H1 (cell line): ENCODE results near the gene DYNLT1. TPM values are rescaled to one million over a fixed set of nuclear protein-coding genes. Genes with fewer than 3 reads are reported as not detected.

Source experiments
- CTCF ChIA-PET: fragments of 300-600 bp; sonication (Branson Sonifier 250); formaldehyde crosslinking; loops from one replicate; lab custom pipeline; 2021; ENCODE audit not compliant: partially characterized antibody; lab: Charles Lee
- POLR2A ChIA-PET: fragments of 300-600 bp; sonication (Branson Sonifier 250); formaldehyde crosslinking; loops from one replicate; lab custom pipeline; 2021; ENCODE audit warnings: inconsistent platforms; ENCODE audit not compliant: partially characterized antibody; lab: Charles Lee
- DNase-seq, 2 experiments: peaks; one replicate each; pipeline versions ENCODE4 v3.0.0 to v3.0.0-alpha.2; 2010 to 2022; ENCODE audit warnings: low spot score in 2 of 2, low read depth in 1 of 2, mixed read lengths in 1 of 2
- FAIRE-seq: peaks from 2 replicates; lab custom pipeline; 2011; peaks lifted over from hg19 to GRCh38; lab: Jason Lieb, UNC
- H2AFZ ChIP-seq: 2 replicates; pipeline ENCODE4 v1.8.1; 2012; ENCODE audit warnings: low read length, inconsistent platforms
- H2AK5ac ChIP-seq: 2 replicates; pipeline ENCODE4 v1.6.1; 2013; ENCODE audit warnings: low read depth, low read length
- H2BK120ac ChIP-seq: replicated peaks from 2 replicates; pipeline ENCODE3; 2013; ENCODE audit warnings: low read depth, low read length, inconsistent platforms
- H2BK12ac ChIP-seq: 2 replicates; pipeline ENCODE4 v1.6.1; 2013; ENCODE audit warnings: low read depth, low read length
- H2BK15ac ChIP-seq: 2 replicates; pipeline ENCODE4 v1.6.1; 2013; ENCODE audit warnings: low read length
- H2BK20ac ChIP-seq: 2 replicates; pipeline ENCODE4 v1.6.1; 2013; ENCODE audit warnings: low read length
- H2BK5ac ChIP-seq: 2 replicates; pipeline ENCODE4 v1.6.1; 2013; ENCODE audit warnings: low read depth, low read length
- H3K14ac ChIP-seq: 2 replicates; pipeline ENCODE4 v1.6.1; 2013; ENCODE audit warnings: inconsistent platforms; ENCODE audit not compliant: insufficient read length
- H3K18ac ChIP-seq: 2 replicates; pipeline ENCODE4 v1.6.1; 2013; ENCODE audit warnings: low read length; ENCODE audit errors: extremely low read depth
- H3K23ac ChIP-seq: 2 replicates; pipeline ENCODE4 v1.6.1; 2013; ENCODE audit warnings: inconsistent platforms; ENCODE audit not compliant: insufficient read length
- H3K23me2 ChIP-seq: 2 replicates; pipeline ENCODE4 v1.6.1; 2013; ENCODE audit warnings: low read depth, low read length
- H3K27ac ChIP-seq: 2 replicates; pipeline ENCODE4 v1.6.1; 2011; ENCODE audit warnings: low read depth, low read length, inconsistent platforms
- H3K27me3 ChIP-seq, 4 experiments: replicated peaks in 1 of 4; 1 replicate in 1 of 4; 2 replicates in 3 of 4; pipeline versions ENCODE4 v1.6.1 to v1.8.1; 2011 to 2013; ENCODE audit warnings: low read length in 3 of 4, mild to moderate bottlenecking in 3 of 4, inconsistent platforms in 2 of 4, mixed read lengths in 2 of 4, moderate library complexity in 1 of 4; ENCODE audit not compliant: control insufficient read depth in 3 of 4, insufficient read depth in 3 of 4; ENCODE audit errors: extremely low read depth in 1 of 4
- H3K36me3 ChIP-seq, 4 experiments: 2 replicates each; pipeline versions ENCODE4 v1.6.1 to v1.8.1; 2011 to 2013; ENCODE audit warnings: mild to moderate bottlenecking in 4 of 4, low read length in 3 of 4, moderate library complexity in 2 of 4, control low read depth in 1 of 4, inconsistent platforms in 1 of 4; ENCODE audit not compliant: insufficient read depth in 4 of 4, control insufficient read depth in 2 of 4
- H3K4ac ChIP-seq: replicated peaks from 2 replicates; pipeline ENCODE3; 2013; ENCODE audit warnings: low read length, low read depth, mixed read lengths, inconsistent platforms; ENCODE audit not compliant: insufficient read length
- H3K4me1 ChIP-seq, 4 experiments: replicated peaks in 1 of 4; 1 replicate in 1 of 4; 2 replicates in 3 of 4; pipeline versions ENCODE4 v1.6.1 to v1.8.1; 2011 to 2013; ENCODE audit warnings: low read length in 3 of 4, inconsistent platforms in 2 of 4, mixed read lengths in 1 of 4; ENCODE audit not compliant: insufficient read depth in 4 of 4, control insufficient read depth in 3 of 4
- H3K4me2 ChIP-seq, 2 experiments: 2 replicates each; pipeline versions ENCODE4 v1.6.1 to v1.8.1; 2011 to 2013; ENCODE audit warnings: low read depth in 2 of 2, low read length in 2 of 2, control low read depth in 1 of 2, inconsistent platforms in 1 of 2, mild to moderate bottlenecking in 1 of 2; ENCODE audit not compliant: insufficient read depth in 1 of 2
- H3K4me3 ChIP-seq, 4 experiments: fragments of 200-600, 300-600 bp in 1 of 4; sonication (generic), shearing (Covaris generic), sonication (Bioruptor Twin) in 1 of 4; 2 replicates each; pipeline versions ENCODE4 v1.5.1 to v1.8.1; 2011 to 2016; ENCODE audit warnings: low read length in 4 of 4, low read depth in 3 of 4, control low read depth in 2 of 4, inconsistent platforms in 2 of 4, mild to moderate bottlenecking in 2 of 4, mixed read lengths in 1 of 4, moderate library complexity in 1 of 4; ENCODE audit not compliant: insufficient read depth in 2 of 4; ENCODE audit errors: extremely low read depth in 1 of 4
- H3K56ac ChIP-seq: replicated peaks from 2 replicates; pipeline ENCODE3; 2013; ENCODE audit warnings: low read depth, mild to moderate bottlenecking, mixed read lengths, low read length, inconsistent platforms; ENCODE audit not compliant: insufficient read length
- H3K79me1 ChIP-seq: 2 replicates; pipeline ENCODE4 v1.6.1; 2013; ENCODE audit warnings: low read depth, low read length, control low read depth
- H3K79me2 ChIP-seq, 2 experiments: 2 replicates each; pipeline versions ENCODE4 v1.6.1 to v1.8.1; 2012 to 2013; ENCODE audit warnings: low read length in 2 of 2, mild to moderate bottlenecking in 2 of 2, inconsistent platforms in 1 of 2; ENCODE audit not compliant: insufficient read depth in 2 of 2, control insufficient read depth in 1 of 2
- H3K9ac ChIP-seq, 4 experiments: replicated peaks in 1 of 4; 1 replicate in 1 of 4; 2 replicates in 3 of 4; pipeline versions ENCODE4 v1.6.1 to v1.8.1; 2011 to 2013; ENCODE audit warnings: low read depth in 3 of 4, low read length in 3 of 4, control low read depth in 2 of 4, mild to moderate bottlenecking in 2 of 4, moderate library complexity in 2 of 4, inconsistent platforms in 1 of 4; ENCODE audit errors: extremely low read depth in 1 of 4
- H3K9me3 ChIP-seq, 2 experiments: 2 replicates each; pipeline versions ENCODE4 v1.6.1 to v1.8.1; 2012 to 2013; ENCODE audit warnings: mild to moderate bottlenecking in 2 of 2, moderate library complexity in 2 of 2, control low read depth in 1 of 2, inconsistent platforms in 1 of 2, low read depth in 1 of 2, low read length in 1 of 2, mixed read lengths in 1 of 2; ENCODE audit not compliant: insufficient read depth in 2 of 2
- H4K20me1 ChIP-seq, 2 experiments: replicated peaks in 1 of 2; 2 replicates each; pipeline versions ENCODE3 to v1.8.1; 2011 to 2013; ENCODE audit warnings: inconsistent platforms in 2 of 2, low read length in 2 of 2, mild to moderate bottlenecking in 1 of 2; ENCODE audit not compliant: insufficient read depth in 2 of 2, control insufficient read depth in 1 of 2
- H4K5ac ChIP-seq: 2 replicates; pipeline ENCODE4 v1.6.1; 2013; ENCODE audit warnings: low read length, low read depth, mixed read lengths, inconsistent platforms; ENCODE audit not compliant: insufficient read length
- H4K8ac ChIP-seq: 2 replicates; pipeline ENCODE4 v1.8.0; 2013; ENCODE audit warnings: mild to moderate bottlenecking, moderate library complexity, low read length, inconsistent platforms; ENCODE audit not compliant: insufficient read depth; ENCODE audit errors: extremely low read depth
- H4K91ac ChIP-seq: replicated peaks from 2 replicates; pipeline ENCODE3; 2013; ENCODE audit warnings: low read length, mixed read lengths, inconsistent platforms; ENCODE audit not compliant: insufficient read length
- CEBPB ChIP-seq: IDR thresholded peaks from 2 replicates; pipeline ENCODE4 v1.6.1; 2012; ENCODE audit warnings: low read depth, low read length
- E2F6 ChIP-seq: IDR thresholded peaks from 2 replicates; pipeline ENCODE4 v1.6.1; 2012; ENCODE audit warnings: inconsistent platforms
- HDAC6 ChIP-seq: IDR thresholded peaks from one replicate; pipeline ENCODE4 v1.7.1; 2012; ENCODE audit warnings: low read depth, mild to moderate bottlenecking, inconsistent platforms, low read length, moderate library complexity
- TAF1 ChIP-seq: IDR thresholded peaks from 2 replicates; pipeline ENCODE4 v1.6.1; 2011; ENCODE audit warnings: mild to moderate bottlenecking, low read depth, low read length
- YY1 ChIP-seq: IDR thresholded peaks from 2 replicates; pipeline ENCODE4 v1.6.1; 2011; ENCODE audit warnings: low read depth, mild to moderate bottlenecking, low read length
- WGBS, 2 experiments: shearing (Covaris generic) in 1 of 2; methylation state at CpG; one replicate each; pipeline versions ENCODE4 v1.1.6 to v1.1.7; 2013 to 2015; ENCODE audit warnings: low lambda C conversion rate in 2 of 2, mixed read lengths in 2 of 2, inconsistent platforms in 1 of 2, low coverage in 1 of 2, missing lambda C conversion rate in 1 of 2; ENCODE audit not compliant: insufficient replicate concordance in 2 of 2, insufficient coverage in 1 of 2, insufficient read length in 1 of 2; ENCODE audit errors: extremely low coverage in 1 of 2, missing lambda C conversion rate in 1 of 2; 5-methylcytosine and 5-hydroxymethylcytosine counted together
- polyA plus RNA-seq, 7 experiments: library from polyadenylated mRNA; depleted of rRNA in 3 of 7; stranded (reverse) in 5 of 7; unstranded in 2 of 7; fragments of >200 nt in 5 of 7; fragments of 200-250 nt in 2 of 7; gene quantifications; 1 replicate in 5 of 7; 2 replicates in 1 of 7; 4 replicates in 1 of 7; pipeline versions ENCODE4 v1.2.1 to v1.2.3, GENCODE V29; 2011 to 2013; ENCODE audit warnings: missing spikeins in 2 of 7, mixed read lengths in 2 of 7
- total RNA-seq: library from RNA; stranded (reverse); fragmentation: NEBNext Ultra II Directional; extraction: Animal tissue kit (Norgen Biotek cat#: 25700); gene quantifications from 2 replicates; pipeline ENCODE4 v1.2.1, GENCODE V29; 2021

The DYNLT1 gene
- total and polyA plus RNA-seq, 2 of the 8 experiments (the other 6 are each of a cell fraction or from before 2014, with no cell fraction given) = 119 to 245 TPM

- Histone ChIP-seq H3K79me1 (no peaks in the 10 kb centered on the region), H3K79me2 (no peaks in the 10 kb centered on the region), H3K14ac (no peak overlapping the region), H3K4me2 (no peak overlapping the region), H2BK12ac (no peak overlapping the region), H3K23me2 (no peaks in the 10 kb centered on the region), H2BK15ac (no peak overlapping the region), H3K56ac (no peak overlapping the region), H3K9me3 (no peaks in the 10 kb centered on the region), H4K5ac (no peak overlapping the region), H3K36me3 (no peaks in the 10 kb centered on the region), H4K20me1 (no peaks in the 10 kb centered on the region), H2AK5ac (no peak overlapping the region), H2BK120ac (no peak overlapping the region), H2AFZ (no peak overlapping the region), H2BK5ac (no peak overlapping the region), H3K23ac (no peak overlapping the region), H3K9ac (no peak overlapping the region), H3K27me3 (no peaks in the 10 kb centered on the region), H3K4me1 (no peaks in the 10 kb centered on the region), H4K8ac (no peak overlapping the region), H3K4me3 (no peak overlapping the region), H3K4ac (no peak overlapping the region), H4K91ac (no peak overlapping the region), H2BK20ac (no peak overlapping the region), H3K27ac (no peak overlapping the region), H3K18ac (no peak overlapping the region)
- FAIRE-seq = no peak
- ChIA-PET CTCF (interaction anchor here (0.7 to 2.9 kb wide), 4 partner anchors 24 to 322 kb away, joined by 3 to 17 read pairs (median 4); no protein-coding TSS in a partner anchor), POLR2A (interaction anchor here (0.9 to 1.4 kb wide), 2 partner anchors 41 to 73 kb away, joined by 3 read pairs; partner anchors contain the start of gene DYNLT1)
- WGBS, 2 experiments = 87% methylated on average over 4 of the region's 5 CpGs; no CpG with 5 or more reads in 1 of the 2 experiments
- peak in 1 of 2 experiments; percentile 6 for DNase-seq
- no peak for TF ChIP-seq HDAC6
- no peak for TF ChIP-seq CEBPB
- no peak for TF ChIP-seq TAF1
- no peak for TF ChIP-seq E2F6
- no peak for TF ChIP-seq YY1
These were observed 40.3 kb upstream of the DYNLT1 start for GRCh38 chr6:158684745-158685324.
